HepG2 (cell line): Measurements from ENCODE around the gene GRID1.

Experiments
- BHLHE40 ChIP-seq: IDR thresholded peaks from 2 replicates; pipeline ENCODE4 v1.6.1; 2011; ENCODE audit warnings: low read length, improper control_type of control experiment
- DPF2 ChIP-seq: sonication (generic); formaldehyde crosslinking; IDR thresholded peaks from 2 replicates; pipeline ENCODE4 v1.4.0; 2020; ENCODE audit warnings: mild to moderate bottlenecking, low read depth, missing genetic modification reagents, borderline replicate concordance
- MAZ ChIP-seq, 2 experiments: sonication (generic) in 1 of 2; formaldehyde crosslinking in 1 of 2; IDR thresholded peaks; 2 replicates each; pipeline versions ENCODE4 v1.5.0 to v1.6.1; 2012 to 2020; ENCODE audit warnings: low read depth in 2 of 2, mild to moderate bottlenecking in 2 of 2, borderline replicate concordance in 1 of 2, improper control_type of control experiment in 1 of 2, low read length in 1 of 2, missing genetic modification reagents in 1 of 2, moderate library complexity in 1 of 2
- MED13 ChIP-seq: sonication (generic); formaldehyde crosslinking; IDR thresholded peaks from 2 replicates; pipeline ENCODE4 v1.5.0; 2020; ENCODE audit warnings: missing genetic modification reagents
- MYC ChIP-seq: sonication (generic); formaldehyde crosslinking; IDR thresholded peaks from 2 replicates; pipeline ENCODE4 v1.9.0; 2021; ENCODE audit warnings: missing genetic modification reagents, borderline replicate concordance
- RBM39 ChIP-seq: fragments of 200-400 bp; formaldehyde crosslinking; IDR thresholded peaks from one replicate; pipeline ENCODE4 v1.6.1; 2018; ENCODE audit warnings: antibody characterized with exemption, mild to moderate bottlenecking, low read depth, low read length; ENCODE audit not compliant: poor library complexity, severe bottlenecking
- TAF1 ChIP-seq: sonication (generic); formaldehyde crosslinking; IDR thresholded peaks from 2 replicates; pipeline ENCODE4 v1.4.0; 2020; ENCODE audit warnings: missing genetic modification reagents
- ZBTB38 ChIP-seq: sonication (generic); formaldehyde crosslinking; IDR thresholded peaks from 2 replicates; pipeline ENCODE4 v1.5.1; 2020; ENCODE audit warnings: mild to moderate bottlenecking, missing genetic modification reagents
- ZNF230 ChIP-seq: sonication (generic); formaldehyde crosslinking; IDR thresholded peaks from 2 replicates; pipeline ENCODE4 v1.4.0; 2020; ENCODE audit warnings: mild to moderate bottlenecking, missing genetic modification reagents
- ZSCAN12 ChIP-seq: sonication (generic); formaldehyde crosslinking; IDR thresholded peaks from 2 replicates; pipeline ENCODE4 v1.9.0; 2021; ENCODE audit warnings: mild to moderate bottlenecking, missing genetic modification reagents
- TF ChIP-seq, protein P1 (sequence below), 2 experiments: IDR thresholded peaks; 2 replicates each; pipeline ENCODE4 v1.6.1; 2011 to 2012; ENCODE audit warnings: low read length in 2 of 2, borderline replicate concordance in 1 of 2, low read depth in 1 of 2, mild to moderate bottlenecking in 1 of 2, moderate library complexity in 1 of 2
- TF ChIP-seq, protein P2 (sequence below): sonication (generic); formaldehyde crosslinking; IDR thresholded peaks from 2 replicates; pipeline ENCODE4 v1.5.0; 2020; ENCODE audit warnings: mild to moderate bottlenecking, missing genetic modification reagents, moderate library complexity
- TF ChIP-seq, protein P3 (sequence below): sonication (generic); formaldehyde crosslinking; conservative IDR thresholded peaks from 2 replicates; pipeline ENCODE4 v1.4.0; 2020; ENCODE audit warnings: missing genetic modification reagents

DNA sequence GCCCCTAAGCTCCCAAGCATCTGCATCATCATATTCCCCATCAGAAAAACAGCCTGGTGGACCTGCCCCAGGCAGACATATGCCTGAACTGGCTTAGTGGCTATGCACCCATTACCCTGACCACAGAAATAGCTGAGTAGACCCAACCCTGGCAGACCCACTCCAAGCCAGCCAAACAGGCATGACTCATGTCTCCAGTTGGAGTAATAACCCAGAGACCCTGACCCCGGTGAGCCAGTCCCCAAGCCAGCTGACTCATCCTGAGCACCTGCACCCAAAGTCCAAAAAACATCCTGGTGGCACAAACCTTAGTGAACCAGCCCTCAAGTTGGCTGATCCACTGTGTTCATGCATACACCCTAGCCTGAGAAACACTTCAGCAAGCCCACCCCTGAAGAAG, 555.9 kb downstream of the GRID1 start:
- TF ChIP-seq, protein P1, sequence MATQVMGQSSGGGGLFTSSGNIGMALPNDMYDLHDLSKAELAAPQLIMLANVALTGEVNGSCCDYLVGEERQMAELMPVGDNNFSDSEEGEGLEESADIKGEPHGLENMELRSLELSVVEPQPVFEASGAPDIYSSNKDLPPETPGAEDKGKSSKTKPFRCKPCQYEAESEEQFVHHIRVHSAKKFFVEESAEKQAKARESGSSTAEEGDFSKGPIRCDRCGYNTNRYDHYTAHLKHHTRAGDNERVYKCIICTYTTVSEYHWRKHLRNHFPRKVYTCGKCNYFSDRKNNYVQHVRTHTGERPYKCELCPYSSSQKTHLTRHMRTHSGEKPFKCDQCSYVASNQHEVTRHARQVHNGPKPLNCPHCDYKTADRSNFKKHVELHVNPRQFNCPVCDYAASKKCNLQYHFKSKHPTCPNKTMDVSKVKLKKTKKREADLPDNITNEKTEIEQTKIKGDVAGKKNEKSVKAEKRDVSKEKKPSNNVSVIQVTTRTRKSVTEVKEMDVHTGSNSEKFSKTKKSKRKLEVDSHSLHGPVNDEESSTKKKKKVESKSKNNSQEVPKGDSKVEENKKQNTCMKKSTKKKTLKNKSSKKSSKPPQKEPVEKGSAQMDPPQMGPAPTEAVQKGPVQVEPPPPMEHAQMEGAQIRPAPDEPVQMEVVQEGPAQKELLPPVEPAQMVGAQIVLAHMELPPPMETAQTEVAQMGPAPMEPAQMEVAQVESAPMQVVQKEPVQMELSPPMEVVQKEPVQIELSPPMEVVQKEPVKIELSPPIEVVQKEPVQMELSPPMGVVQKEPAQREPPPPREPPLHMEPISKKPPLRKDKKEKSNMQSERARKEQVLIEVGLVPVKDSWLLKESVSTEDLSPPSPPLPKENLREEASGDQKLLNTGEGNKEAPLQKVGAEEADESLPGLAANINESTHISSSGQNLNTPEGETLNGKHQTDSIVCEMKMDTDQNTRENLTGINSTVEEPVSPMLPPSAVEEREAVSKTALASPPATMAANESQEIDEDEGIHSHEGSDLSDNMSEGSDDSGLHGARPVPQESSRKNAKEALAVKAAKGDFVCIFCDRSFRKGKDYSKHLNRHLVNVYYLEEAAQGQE (IDR thresholded peaks at IDR 0.05; ENCODE audit: borderline replicate concordance in 1 of 2, low read depth in 1 of 2, low read length in 2 of 2), result no peak
- TF ChIP-seq MAZ (IDR thresholded peaks at IDR 0.05; ENCODE audit: borderline replicate concordance, low read depth, low read length) (no peak), MAZ (CRISPR knock-in tag; IDR thresholded peaks at IDR 0.05; ENCODE audit: low read depth) (no peak), ZSCAN12 (no peak), RBM39 (no peak), ZNF230 (CRISPR knock-in tag) (no peak), BHLHE40 (no peak), MYC (CRISPR knock-in tag) (no peak), MED13 (CRISPR knock-in tag) (no peak), DPF2 (CRISPR knock-in tag) (no peak), ZBTB38 (CRISPR knock-in tag) (no peak), TAF1 (CRISPR knock-in tag) (no peak)
- TF ChIP-seq, protein P2, sequence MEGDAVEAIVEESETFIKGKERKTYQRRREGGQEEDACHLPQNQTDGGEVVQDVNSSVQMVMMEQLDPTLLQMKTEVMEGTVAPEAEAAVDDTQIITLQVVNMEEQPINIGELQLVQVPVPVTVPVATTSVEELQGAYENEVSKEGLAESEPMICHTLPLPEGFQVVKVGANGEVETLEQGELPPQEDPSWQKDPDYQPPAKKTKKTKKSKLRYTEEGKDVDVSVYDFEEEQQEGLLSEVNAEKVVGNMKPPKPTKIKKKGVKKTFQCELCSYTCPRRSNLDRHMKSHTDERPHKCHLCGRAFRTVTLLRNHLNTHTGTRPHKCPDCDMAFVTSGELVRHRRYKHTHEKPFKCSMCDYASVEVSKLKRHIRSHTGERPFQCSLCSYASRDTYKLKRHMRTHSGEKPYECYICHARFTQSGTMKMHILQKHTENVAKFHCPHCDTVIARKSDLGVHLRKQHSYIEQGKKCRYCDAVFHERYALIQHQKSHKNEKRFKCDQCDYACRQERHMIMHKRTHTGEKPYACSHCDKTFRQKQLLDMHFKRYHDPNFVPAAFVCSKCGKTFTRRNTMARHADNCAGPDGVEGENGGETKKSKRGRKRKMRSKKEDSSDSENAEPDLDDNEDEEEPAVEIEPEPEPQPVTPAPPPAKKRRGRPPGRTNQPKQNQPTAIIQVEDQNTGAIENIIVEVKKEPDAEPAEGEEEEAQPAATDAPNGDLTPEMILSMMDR, result no peak
- TF ChIP-seq, protein P3, sequence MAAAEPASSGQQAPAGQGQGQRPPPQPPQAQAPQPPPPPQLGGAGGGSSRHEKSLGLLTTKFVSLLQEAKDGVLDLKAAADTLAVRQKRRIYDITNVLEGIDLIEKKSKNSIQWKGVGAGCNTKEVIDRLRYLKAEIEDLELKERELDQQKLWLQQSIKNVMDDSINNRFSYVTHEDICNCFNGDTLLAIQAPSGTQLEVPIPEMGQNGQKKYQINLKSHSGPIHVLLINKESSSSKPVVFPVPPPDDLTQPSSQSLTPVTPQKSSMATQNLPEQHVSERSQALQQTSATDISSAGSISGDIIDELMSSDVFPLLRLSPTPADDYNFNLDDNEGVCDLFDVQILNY (CRISPR knock-in tag), result no peak
